GM19238 (cell line): ENCODE results near the gene CHML.

Experiments
- DNase-seq: peaks from one replicate; pipeline ENCODE4 v3.0.0; 2011; ENCODE audit warnings: low spot score; ENCODE audit not compliant: insufficient read length

The CHML gene

GRCh38 chr1:241646201-241646600 lies 6.0 kb upstream of the CHML start:
- no peak for DNase-seq

GRCh38 chr1:241645199-241645598 lies 5.0 kb upstream of the CHML start:
- DNase-seq, result no peak

- no peak for DNase-seq
Observed at GRCh38 chr1:241644259-241644658, 4.1 kb upstream of the CHML start.

- no peak for DNase-seq
Observed at GRCh38 chr1:241642593-241642944, 2.4 kb upstream of the CHML start.

- no peak for DNase-seq
Observed at GRCh38 chr1:241641773-241642592, 1.8 kb upstream of the CHML start.

GRCh38 chr1:241640867-241641622 lies 876 bp upstream of the CHML start:
- no peak for DNase-seq

- DNase-seq, result no peak
Observed at GRCh38 chr1:241639623-241640148, 483 bp downstream of the CHML start.

- DNase-seq, result peak; percentile 10
Observed at GRCh38 chr1:241638909-241639622, 1.1 kb downstream of the CHML start.

- no peak for DNase-seq
Observed at GRCh38 chr1:241638099-241638682, 2.0 kb downstream of the CHML start.

GRCh38 chr1:241637604-241638003 lies 2.6 kb downstream of the CHML start:
- DNase-seq, result no peak

- DNase-seq, result no peak
Observed at GRCh38 chr1:241637046-241637590, 3.1 kb downstream of the CHML start.

- DNase-seq, result no peak
Observed at GRCh38 chr1:241636291-241636690, 3.9 kb downstream of the CHML start.

GRCh38 chr1:241635556-241636152 lies 4.5 kb downstream of the CHML start:
- DNase-seq, result no peak

GRCh38 chr1:241632987-241633386 lies 7.2 kb downstream of the CHML start:
- no peak for DNase-seq

- no peak for DNase-seq
Observed at GRCh38 chr1:241631674-241632073, 8.5 kb downstream of the CHML start.

- DNase-seq, result no peak
Observed at GRCh38 chr1:241630899-241631298, 9.3 kb downstream of the CHML start.

GRCh38 chr1:241630476-241630875 lies 9.7 kb downstream of the CHML start:
- no peak for DNase-seq

GRCh38 chr1:241630005-241630404 lies 10.2 kb downstream of the CHML start:
- DNase-seq, result no peak

GRCh38 chr1:241627453-241628259 lies 12.5 kb downstream of the CHML start:
- DNase-seq, result no peak

- no peak for DNase-seq
Observed at GRCh38 chr1:241624935-241625334, 15.2 kb downstream of the CHML start.
